Gastrocnemius medialis (tissue), 4 donors: ENCODE measurements around the gene MMUT. TPM values are rescaled to one million over a fixed set of nuclear protein-coding genes. Genes with fewer than 3 reads are reported as not detected.
A peak's percentile ranks its signal among the peaks of the same experiment; 100 is the strongest.

ENCODE experiments used
- ATAC-seq, 2 donors: fragments of 150-250 bp; one replicate each; pipeline ENCODE4 v1.9.1; 2016
- DNase-seq, 2 donors: peaks; one replicate each; pipeline ENCODE4 v3.0.0-alpha.2; 2019
- H3K27ac ChIP-seq, 4 donors: fragments of 200-600 bp; sonication (generic); 1 replicate in 1 of 4; 2 replicates in 3 of 4; pipeline ENCODE4 v1.5.1; 2016 to 2018; ENCODE audit warnings: mild to moderate bottlenecking in 2 of 4, moderate library complexity in 1 of 4
- H3K27me3 ChIP-seq, 3 donors: fragments of 200-600 bp; sonication (generic) in 2 of 3; 1 replicate in 1 of 3; 2 replicates in 2 of 3; pipeline versions ENCODE4 v1.5.1 to v1.6.0; 2016 to 2019; ENCODE audit warnings: mild to moderate bottlenecking in 1 of 3, moderate library complexity in 1 of 3
- H3K36me3 ChIP-seq, 2 donors: fragments of 200-600 bp; sonication (generic) in 1 of 2; one replicate each; pipeline ENCODE4 v1.5.1; 2017 to 2018
- H3K4me1 ChIP-seq, 2 donors: fragments of 200-600 bp; sonication (generic) in 1 of 2; one replicate each; pipeline ENCODE4 v1.5.1; 2016 to 2017; ENCODE audit warnings: mild to moderate bottlenecking in 2 of 2
- H3K4me3 ChIP-seq, 4 donors: fragments of 200-600 bp; sonication (generic) in 3 of 4; 1 replicate in 1 of 4; 2 replicates in 3 of 4; pipeline ENCODE4 v1.5.1; 2016 to 2019; ENCODE audit warnings: mild to moderate bottlenecking in 2 of 4
- H3K9me3 ChIP-seq, 3 donors: fragments of 200-600 bp; sonication (generic) in 2 of 3; 1 replicate in 1 of 3; 2 replicates in 2 of 3; pipeline ENCODE4 v1.5.1; 2016 to 2019
- CTCF ChIP-seq, 5 experiments: fragments of 450-650 bp in 3 of 5; fragments of 200-600 bp in 2 of 5; sonication (generic) in 2 of 5; IDR thresholded peaks in 4 of 5; conservative IDR thresholded peaks in 1 of 5; 1 replicate in 4 of 5; 2 replicates in 1 of 5; pipeline ENCODE4 v1.5.1; 2016 to 2019; ENCODE audit warnings: antibody characterized with exemption in 5 of 5, mild to moderate bottlenecking in 3 of 5, moderate library complexity in 3 of 5
- POLR2A ChIP-seq, 2 donors: fragments of 450-650 bp; IDR thresholded peaks; one replicate each; pipeline ENCODE4 v1.6.1; 2017; ENCODE audit warnings: antibody characterized with exemption in 2 of 2, mild to moderate bottlenecking in 2 of 2, moderate library complexity in 2 of 2
- in situ Hi-C, 4 donors: fragments of 200-750 bp; cut with MboI; loops; one replicate each; pipeline versions ENCODE4 v1.15.0 to v1.8.0; 2017; ENCODE audit warnings: low sequenced_read_pairs in 4 of 4
- intact Hi-C: fragments of 100-400 bp; cut with DNase I; formaldehyde crosslinking; loops from one replicate; pipeline ENCODE4 v1.15.1; 2023; ENCODE audit warnings: low total_unique reads
- total RNA-seq, 4 donors: library from RNA; depleted of rRNA; stranded (reverse); fragments of >200 nt; gene quantifications; one replicate each; pipeline versions ENCODE4 v1.1.0 to v1.2.3, GENCODE V29; 2016

Gene MMUT
- 10 to 100 TPM in 3 of 4 donors, 1 to 10 TPM in 1; 6.7 to 16.9 (median 14.4) TPM for total RNA-seq

GRCh38 chr6:49462927-49463611 is at the start of gene MMUT, which contains the start of gene CENPQ:
MMUT (minus strand) TSS chr6:49463253; CDS start chr6:49459466, 3,787 bp downstream.
CENPQ (plus strand) TSS chr6:49463370; CDS start chr6:49470177, 6,807 bp downstream.
- Histone ChIP-seq H3K4me1 (peaks cover 12 to 30% of the 10 kb centered on the region in 2 donors), H3K27me3 (no peaks in the 10 kb centered on the region), H3K27ac (peak within 1 kb of the TSS; percentile 86 to 91 (median 89)), H3K36me3 (peaks cover 0 to under 1% of the 10 kb centered on the region in 2 donors), H3K4me3 (peak within 1 kb of the TSS; percentile 65 to 85 (median 76)), H3K9me3 (no peaks in the 10 kb centered on the region)
- TF ChIP-seq POLR2A (IDR thresholded peaks at IDR 0.05) (peak; percentile 75 to 80), CTCF (IDR thresholded peaks at IDR 0.05 in 4 of 5, conservative IDR thresholded peaks at IDR 0.05 in 1 of 5) (no peak)
- in situ Hi-C loops: no loop called here
- peak; percentile 91 to 93 for DNase-seq
- intact Hi-C loops: no loop called here
- ATAC-seq: peak; percentile 100

DNA sequence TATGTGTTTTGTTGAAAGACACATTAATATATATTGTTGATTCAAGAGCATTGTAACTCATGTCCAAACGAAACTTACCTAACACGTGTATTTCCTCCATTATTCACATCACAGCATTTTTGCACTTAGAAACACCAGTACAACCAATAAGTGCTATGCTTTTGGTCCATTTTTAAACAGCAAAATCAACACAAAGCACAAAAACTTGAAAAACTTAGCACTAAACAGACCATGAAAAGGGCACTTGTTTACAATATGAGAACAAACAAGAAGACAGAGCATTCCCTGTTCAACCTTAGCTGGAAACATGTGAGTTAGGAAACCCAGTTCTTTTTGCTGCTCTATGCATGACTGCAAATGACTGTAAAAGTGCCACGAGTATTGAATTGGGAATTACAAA is 46.3 kb upstream of the MMUT start:
- no peak for TF ChIP-seq CTCF (IDR thresholded peaks at IDR 0.05 in 4 of 5, conservative IDR thresholded peaks at IDR 0.05 in 1 of 5)
- TF ChIP-seq POLR2A (IDR thresholded peaks at IDR 0.05): no peak
- Histone ChIP-seq H3K27me3 (no peaks in the 10 kb centered on the region), H3K4me1 (no peaks in the 10 kb centered on the region), H3K9me3 (no peaks in the 10 kb centered on the region), H3K27ac (no peak overlapping the region), H3K36me3 (no peaks in the 10 kb centered on the region), H3K4me3 (no peak overlapping the region)
- no peak for ATAC-seq
- no peak for DNase-seq
- intact Hi-C loops (no loop called here), in situ Hi-C loops (no loop called here)

GRCh38 chr6:49506569-49507111 is 43.6 kb upstream of the MMUT start:
- H3K4me3 ChIP-seq: no peak overlapping the region
- ATAC-seq (no peak), DNase-seq (no peak)
- no peaks in the 10 kb centered on the region for H3K4me1 ChIP-seq
- H3K27me3 ChIP-seq: no peaks in the 10 kb centered on the region
- H3K36me3 ChIP-seq: no peaks in the 10 kb centered on the region
- no peak overlapping the region for H3K27ac ChIP-seq
- no peak for TF ChIP-seq POLR2A (IDR thresholded peaks at IDR 0.05)
- no peak for TF ChIP-seq CTCF (IDR thresholded peaks at IDR 0.05 in 4 of 5, conservative IDR thresholded peaks at IDR 0.05 in 1 of 5)
- in situ Hi-C loops: no loop called here
- no peaks in the 10 kb centered on the region for H3K9me3 ChIP-seq
- intact Hi-C loops: no loop called here

GRCh38 chr6:49504666-49505065 is 41.6 kb upstream of the MMUT start:
- H3K4me1 ChIP-seq: no peaks in the 10 kb centered on the region
- TF ChIP-seq CTCF (IDR thresholded peaks at IDR 0.05 in 4 of 5, conservative IDR thresholded peaks at IDR 0.05 in 1 of 5): no peak
- TF ChIP-seq POLR2A (IDR thresholded peaks at IDR 0.05): no peak
- no peak overlapping the region for H3K27ac ChIP-seq
- intact Hi-C loops (no loop called here), in situ Hi-C loops (no loop called here)
- no peaks in the 10 kb centered on the region for H3K9me3 ChIP-seq
- H3K36me3 ChIP-seq: no peaks in the 10 kb centered on the region
- ATAC-seq (no peak), DNase-seq (no peak)
- no peak overlapping the region for H3K4me3 ChIP-seq
- no peaks in the 10 kb centered on the region for H3K27me3 ChIP-seq
